Activated CD4-positive, alpha-beta T cell treated with anti-CD3 and anti-CD28 coated beads for 36 hours (primary cell): ENCODE data around the gene VAMP7. TPM values are rescaled to one million over a fixed set of nuclear protein-coding genes. Genes with fewer than 3 reads are reported as not detected.
A peak's percentile ranks its signal among the peaks of the same experiment; 100 is the strongest.
"Not testable (repeated sequence)": the region's sequence is repeated elsewhere in the genome, so short reads cannot be mapped to it uniquely, and the experiment has no call there.

Experiments used
- ATAC-seq: fragments of 200-7000 bp; cut with Tn5 transposase; one replicate; pipeline ENCODE4 v1.10.0; 2021; ENCODE audit warnings: mild to moderate bottlenecking, moderate library complexity
- CTCF ChIA-PET: fragments of 350-600 bp; sonication (Branson Sonifier 250); formaldehyde crosslinking; loops from one replicate; lab custom pipeline; 2021; ENCODE audit warnings: antibody characterized with exemption; lab: Charles Lee
- POLR2A ChIA-PET: fragments of 350-600 bp; sonication (Branson Sonifier 250); formaldehyde crosslinking; loops from one replicate; lab custom pipeline; 2021; ENCODE audit warnings: antibody characterized with exemption, inconsistent platforms; lab: Charles Lee
- DNase-seq: peaks from one replicate; pipeline ENCODE4 v3.0.0-alpha.2; 2020
- H3K27ac Mint-ChIP-seq: one replicate; pipeline ENCODE4 v1.8.0; 2021; ENCODE audit warnings: mixed read lengths
- H3K27me3 Mint-ChIP-seq: one replicate; pipeline ENCODE4 v1.8.0; 2021; ENCODE audit warnings: mixed read lengths
- H3K36me3 Mint-ChIP-seq: one replicate; pipeline ENCODE4 v1.8.0; 2021; ENCODE audit warnings: low read depth, mixed read lengths
- H3K4me1 Mint-ChIP-seq: one replicate; pipeline ENCODE4 v1.8.0; 2021; ENCODE audit warnings: mixed read lengths
- H3K4me3 Mint-ChIP-seq: one replicate; pipeline ENCODE4 v1.8.0; 2021; ENCODE audit warnings: mild to moderate bottlenecking, moderate library complexity, mixed read lengths
- H3K9me3 Mint-ChIP-seq: one replicate; pipeline ENCODE4 v1.8.0; 2021; ENCODE audit warnings: low read depth, mixed read lengths
- intact Hi-C, 2 experiments: fragments of 100-400 bp; cut with DNase I in 1 of 2; cut with micrococcal nuclease in 1 of 2; formaldehyde crosslinking; loops; one replicate each; pipeline versions ENCODE4 v1.14.2 to v1.15.1; 2022 to 2024; cut with DNase I, micrococcal nuclease
- total RNA-seq, 2 experiments: library from RNA; stranded (reverse); gene quantifications; one replicate each; pipeline ENCODE4 v1.2.3, GENCODE V29; 2021

VAMP7 gene
- total RNA-seq, 2 experiments from 2014 or later = 34.9 to 37.2 TPM

DNA sequence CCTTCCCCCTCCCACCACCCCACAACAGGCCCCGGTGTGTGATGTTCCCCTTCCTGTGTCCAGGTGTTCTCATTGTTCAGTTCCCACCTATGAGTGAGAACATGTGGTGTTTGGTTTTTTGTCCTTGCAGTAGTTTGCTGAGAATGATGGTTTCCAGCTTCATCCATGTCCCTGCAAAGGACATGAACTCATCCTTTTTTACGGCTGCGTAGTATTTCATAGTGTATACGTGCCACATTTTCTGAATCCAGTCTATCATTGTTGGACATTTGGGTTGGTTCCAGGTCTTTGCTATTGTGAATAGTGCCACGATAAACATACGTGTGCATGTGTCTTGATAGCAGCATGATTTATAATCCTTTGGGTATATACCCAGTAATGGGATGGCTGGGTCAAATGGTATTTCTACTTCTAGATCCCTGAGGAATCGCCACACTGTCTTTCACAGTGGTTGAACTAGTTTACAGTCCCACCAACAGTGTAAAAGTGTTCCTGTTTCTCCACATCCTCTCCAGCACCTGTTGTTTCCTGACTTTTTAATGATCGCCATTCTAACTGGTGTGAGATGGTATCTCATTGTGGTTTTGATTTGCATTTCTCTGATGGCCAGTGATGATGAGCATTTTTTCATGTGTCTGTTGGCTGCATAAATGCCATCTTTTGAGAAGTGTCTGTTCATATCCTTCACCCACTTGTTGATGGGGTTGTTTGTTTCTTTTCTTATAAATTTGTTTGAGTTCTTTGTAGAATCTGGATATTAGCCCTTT is 49.9 kb downstream of the VAMP7 start:
- peaks cover 72% of the 10 kb centered on the region for H3K36me3 Mint-ChIP-seq
- intact Hi-C loops, DNase-seq, ATAC-seq, POLR2A ChIA-PET, H3K27ac Mint-ChIP-seq, CTCF ChIA-PET, H3K27me3 Mint-ChIP-seq, H3K4me3 Mint-ChIP-seq, H3K4me1 Mint-ChIP-seq: not testable (repeated sequence)
- peaks cover 23% of the 10 kb centered on the region for H3K9me3 Mint-ChIP-seq

DNA sequence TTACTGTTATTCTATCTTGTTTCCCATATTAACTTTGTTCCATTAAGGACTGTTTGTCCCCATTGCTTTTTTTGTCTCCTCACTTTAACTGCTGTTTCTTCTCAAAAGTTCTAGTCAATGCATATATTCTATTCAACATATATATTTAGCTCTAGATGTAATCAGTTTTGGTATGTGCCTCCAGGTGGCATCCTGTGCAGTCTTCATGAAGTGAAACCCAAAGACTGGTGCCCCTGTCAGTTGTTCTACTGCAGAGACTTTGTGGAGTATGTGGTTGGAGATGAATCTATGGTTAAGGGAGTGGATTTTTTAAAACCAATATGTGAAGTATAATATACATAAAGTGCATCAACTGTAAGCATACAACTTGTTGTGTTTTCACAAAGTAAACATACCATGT is 57.0 kb downstream of the VAMP7 start:
- intact Hi-C loops = no loop called here
- ChIA-PET POLR2A (no interaction called here), CTCF (no interaction called here)
- Mint-ChIP-seq H3K27me3 (no peaks in the 10 kb centered on the region), H3K4me1 (no peaks in the 10 kb centered on the region), H3K36me3 (peaks cover 33% of the 10 kb centered on the region), H3K4me3 (no peak overlapping the region), H3K9me3 (peaks cover 8% of the 10 kb centered on the region), H3K27ac (no peak overlapping the region)
- ATAC-seq = no peak
- DNase-seq = no peak

- Mint-ChIP-seq H3K27me3 (no peaks in the 10 kb centered on the region), H3K4me3 (no peak overlapping the region), H3K4me1 (no peaks in the 10 kb centered on the region), H3K36me3 (peaks cover 10% of the 10 kb centered on the region), H3K9me3 (peaks cover 2% of the 10 kb centered on the region), H3K27ac (no peak overlapping the region)
- ChIA-PET POLR2A (no interaction called here), CTCF (no interaction called here)
- ATAC-seq (no peak), DNase-seq (no peak)
- intact Hi-C loops = no loop called here
Observed at GRCh38 chrX:155949098-155949497, 68.0 kb downstream of the VAMP7 start.

GRCh38 chrX:155951237-155951789 is 70.2 kb downstream of the VAMP7 start:
- ChIA-PET POLR2A (no interaction called here), CTCF (no interaction called here)
- H3K9me3 Mint-ChIP-seq = no peaks in the 10 kb centered on the region
- DNase-seq (no peak), ATAC-seq (no peak)
- no peaks in the 10 kb centered on the region for H3K27me3 Mint-ChIP-seq
- H3K36me3 Mint-ChIP-seq = peaks cover under 1% of the 10 kb centered on the region
- no peaks in the 10 kb centered on the region for H3K4me1 Mint-ChIP-seq
- H3K4me3 Mint-ChIP-seq = no peak overlapping the region
- intact Hi-C loops = no loop called here
- no peak overlapping the region for H3K27ac Mint-ChIP-seq

DNA sequence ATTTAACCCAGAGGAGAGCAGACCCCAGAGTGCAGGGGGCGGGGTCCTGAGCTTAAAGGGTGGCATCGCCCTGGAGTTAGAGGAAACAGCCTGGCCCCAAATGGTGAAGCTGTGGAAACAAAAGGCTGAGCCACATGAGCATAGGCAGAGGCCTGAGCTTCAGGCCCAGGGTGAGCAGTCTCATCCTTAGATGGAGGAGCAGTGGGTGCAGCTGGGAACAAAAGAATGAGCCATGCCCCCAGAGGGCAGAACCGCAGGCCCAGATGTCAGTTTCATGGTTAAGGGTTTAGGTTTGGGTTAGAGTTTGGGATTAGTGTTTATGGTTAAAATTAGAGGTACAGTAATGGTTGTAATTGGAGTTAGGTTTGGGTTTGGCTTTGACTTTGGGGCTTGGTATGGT is 71.9 kb downstream of the VAMP7 start:
- POLR2A ChIA-PET = no interaction called here
- no peaks in the 10 kb centered on the region for H3K36me3 Mint-ChIP-seq
- no peaks in the 10 kb centered on the region for H3K27me3 Mint-ChIP-seq
- DNase-seq (no peak), ATAC-seq (no peak)
- no peak overlapping the region for H3K4me3 Mint-ChIP-seq
- H3K27ac Mint-ChIP-seq = no peak overlapping the region
- CTCF ChIA-PET = no interaction called here
- intact Hi-C loops = no loop called here
- no peaks in the 10 kb centered on the region for H3K4me1 Mint-ChIP-seq
- no peaks in the 10 kb centered on the region for H3K9me3 Mint-ChIP-seq

DNA sequence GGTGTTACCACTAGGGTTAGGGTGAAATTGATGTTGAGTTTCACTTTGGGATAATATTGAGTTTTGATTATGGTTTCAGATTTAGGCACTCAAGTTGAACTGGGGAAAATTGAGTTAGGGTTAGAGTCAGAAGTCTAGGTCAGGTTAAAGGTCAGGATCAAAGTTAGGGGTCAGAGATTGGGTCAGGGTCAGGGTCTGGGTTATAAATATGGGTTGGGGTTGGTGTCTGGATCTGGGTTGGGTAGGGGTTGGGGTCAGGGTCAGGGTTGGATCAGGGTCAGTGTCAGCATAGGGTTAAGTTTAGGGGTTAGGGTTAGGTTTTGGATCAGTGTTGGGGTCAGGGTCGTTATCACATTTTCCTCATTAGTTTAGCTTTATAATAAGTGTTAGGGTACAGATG is 73.6 kb downstream of the VAMP7 start:
- CTCF ChIA-PET = no interaction called here
- H3K27me3 Mint-ChIP-seq = no peaks in the 10 kb centered on the region
- intact Hi-C loops = no loop called here
- H3K4me3 Mint-ChIP-seq = no peak overlapping the region
- ATAC-seq (no peak), DNase-seq (no peak)
- no peak overlapping the region for H3K27ac Mint-ChIP-seq
- H3K36me3 Mint-ChIP-seq = no peaks in the 10 kb centered on the region
- no peaks in the 10 kb centered on the region for H3K4me1 Mint-ChIP-seq
- POLR2A ChIA-PET = no interaction called here
- no peaks in the 10 kb centered on the region for H3K9me3 Mint-ChIP-seq

DNA sequence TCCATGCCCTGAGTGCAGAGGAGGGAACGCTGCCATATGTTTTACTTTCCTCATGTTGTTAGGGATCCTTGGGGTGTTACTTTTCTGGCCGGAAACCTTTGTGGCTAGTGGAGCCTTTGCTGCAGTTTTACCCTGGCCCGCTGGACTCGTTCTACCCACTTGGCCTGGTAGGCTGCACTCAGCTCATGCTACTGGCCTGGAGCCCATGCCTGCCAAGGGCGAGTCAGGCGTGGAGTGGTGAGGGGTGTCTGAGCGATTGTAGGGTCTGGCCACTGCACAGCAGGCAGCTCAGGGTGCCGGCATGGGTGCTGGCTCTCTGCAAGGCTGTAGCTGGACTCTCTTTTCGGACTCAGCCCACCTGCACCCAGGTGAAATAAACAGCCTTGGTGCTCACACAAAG is 75.0 kb downstream of the VAMP7 start:
- H3K27ac Mint-ChIP-seq = no peak overlapping the region
- no peaks in the 10 kb centered on the region for H3K27me3 Mint-ChIP-seq
- H3K4me1 Mint-ChIP-seq = no peaks in the 10 kb centered on the region
- no peaks in the 10 kb centered on the region for H3K9me3 Mint-ChIP-seq
- no peak overlapping the region for H3K4me3 Mint-ChIP-seq
- CTCF ChIA-PET = no interaction called here
- no peaks in the 10 kb centered on the region for H3K36me3 Mint-ChIP-seq
- intact Hi-C loops = no loop called here
- no peak for ATAC-seq
- DNase-seq = no peak
- POLR2A ChIA-PET = no interaction called here

GRCh38 chrX:155956649-155957048 is 75.5 kb downstream of the VAMP7 start:
- H3K27me3 Mint-ChIP-seq = no peaks in the 10 kb centered on the region
- ChIA-PET POLR2A (no interaction called here), CTCF (no interaction called here)
- no peaks in the 10 kb centered on the region for H3K4me1 Mint-ChIP-seq
- no peak overlapping the region for H3K27ac Mint-ChIP-seq
- H3K4me3 Mint-ChIP-seq = no peak overlapping the region
- H3K36me3 Mint-ChIP-seq = no peaks in the 10 kb centered on the region
- no peaks in the 10 kb centered on the region for H3K9me3 Mint-ChIP-seq
- no peak for ATAC-seq
- intact Hi-C loops = no loop called here
- DNase-seq = no peak

DNA sequence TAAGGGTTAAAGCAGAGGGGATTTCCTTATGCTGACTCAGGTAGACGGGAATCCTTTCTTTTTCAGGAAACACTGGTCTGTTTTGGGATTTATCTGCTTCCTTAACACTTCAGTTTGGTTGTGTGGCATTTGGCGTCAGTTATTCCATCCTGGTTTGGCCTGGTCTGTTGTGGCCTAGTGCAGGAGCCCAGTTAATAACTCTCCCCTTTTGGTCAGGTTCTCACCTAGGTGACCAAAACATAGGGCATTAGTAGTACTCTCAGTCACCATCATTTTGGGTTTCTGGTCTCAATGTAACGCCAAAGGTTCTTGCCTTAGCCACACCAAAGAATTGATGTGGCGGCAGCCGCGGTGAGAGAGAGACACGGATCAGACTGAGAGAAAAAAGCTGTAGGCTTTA is 76.7 kb downstream of the VAMP7 start:
- ChIA-PET POLR2A (no interaction called here), CTCF (no interaction called here)
- H3K27me3 Mint-ChIP-seq = peaks cover 2% of the 10 kb centered on the region
- no peaks in the 10 kb centered on the region for H3K36me3 Mint-ChIP-seq
- H3K27ac Mint-ChIP-seq = no peak overlapping the region
- H3K4me1 Mint-ChIP-seq = no peaks in the 10 kb centered on the region
- intact Hi-C loops = no loop called here
- DNase-seq (no peak), ATAC-seq (no peak)
- no peaks in the 10 kb centered on the region for H3K9me3 Mint-ChIP-seq
- no peak overlapping the region for H3K4me3 Mint-ChIP-seq

GRCh38 chrX:155959018-155959587 is 78.0 kb downstream of the VAMP7 start:
- POLR2A ChIA-PET = no interaction called here
- ATAC-seq (no peak), DNase-seq (no peak)
- Mint-ChIP-seq H3K9me3 (peaks cover 7% of the 10 kb centered on the region), H3K27ac (no peak overlapping the region), H3K36me3 (no peaks in the 10 kb centered on the region), H3K4me3 (no peak overlapping the region), H3K27me3 (peaks cover 2% of the 10 kb centered on the region), H3K4me1 (no peaks in the 10 kb centered on the region)
- CTCF ChIA-PET = no interaction called here
- intact Hi-C loops = no loop called here

GRCh38 chrX:155962906-155963305 is 81.8 kb downstream of the VAMP7 start:
- Mint-ChIP-seq H3K36me3 (no peaks in the 10 kb centered on the region), H3K27ac (no peak overlapping the region), H3K9me3 (peaks cover 14% of the 10 kb centered on the region), H3K4me3 (no peak overlapping the region), H3K4me1 (no peaks in the 10 kb centered on the region), H3K27me3 (peaks cover 8% of the 10 kb centered on the region)
- ChIA-PET CTCF (no interaction called here), POLR2A (no interaction called here)
- ATAC-seq = no peak
- no peak for DNase-seq
- intact Hi-C loops = no loop called here

GRCh38 chrX:155966876-155967275 is 85.7 kb downstream of the VAMP7 start:
- peaks cover 24% of the 10 kb centered on the region for H3K9me3 Mint-ChIP-seq
- no peaks in the 10 kb centered on the region for H3K4me1 Mint-ChIP-seq
- H3K27ac Mint-ChIP-seq = no peak overlapping the region
- DNase-seq (peak; percentile 56), ATAC-seq (no peak)
- CTCF ChIA-PET = no interaction called here
- H3K36me3 Mint-ChIP-seq = no peaks in the 10 kb centered on the region
- H3K4me3 Mint-ChIP-seq = no peak overlapping the region
- intact Hi-C loops = no loop called here
- POLR2A ChIA-PET = no interaction called here
- peaks cover 16% of the 10 kb centered on the region for H3K27me3 Mint-ChIP-seq
